ENCODE results near the gene FAM3D. TPM values are rescaled to one million over a fixed set of nuclear protein-coding genes. Genes with fewer than 3 reads are reported as not detected.

Gene FAM3D
- total and polyA plus RNA-seq, 4 donors: 0.09 TPM; not detected in 3

DNA sequence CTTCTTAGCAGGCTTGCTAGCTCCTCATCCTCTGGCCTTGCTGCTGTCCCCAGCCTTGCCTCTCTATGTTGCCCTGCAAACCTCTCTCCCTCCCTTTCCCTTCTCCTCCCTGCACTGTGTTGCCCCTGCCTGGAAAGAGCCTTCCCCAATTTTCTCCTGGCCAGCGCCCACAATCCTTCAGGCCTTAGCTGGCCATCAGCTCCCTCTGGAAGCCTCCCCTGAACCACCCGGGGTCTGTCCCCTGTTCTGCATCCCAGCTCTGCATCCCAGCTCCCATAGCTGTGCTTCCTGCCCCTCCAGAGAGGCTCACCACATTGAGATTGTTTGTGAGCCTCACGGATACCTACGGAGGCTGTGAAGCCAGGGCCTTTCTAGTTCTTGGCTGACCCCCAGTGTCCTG, 23.7 kb downstream of the FAM3D start:
- 90% methylated on average over 4 of the region's 4 CpGs for WGBS
- DNase-seq (ENCODE audit: low spot score): no peak
- H3K9ac ChIP-seq (ENCODE audit: low read depth in 1 of 2, low read length in 2 of 2): no peak overlapping the region
- no peaks in the 10 kb centered on the region for H3K27me3 ChIP-seq (ENCODE audit: control insufficient read depth in 4 of 4, insufficient read depth in 4 of 4, low read length in 3 of 4)
- TF ChIP-seq, protein P1, sequence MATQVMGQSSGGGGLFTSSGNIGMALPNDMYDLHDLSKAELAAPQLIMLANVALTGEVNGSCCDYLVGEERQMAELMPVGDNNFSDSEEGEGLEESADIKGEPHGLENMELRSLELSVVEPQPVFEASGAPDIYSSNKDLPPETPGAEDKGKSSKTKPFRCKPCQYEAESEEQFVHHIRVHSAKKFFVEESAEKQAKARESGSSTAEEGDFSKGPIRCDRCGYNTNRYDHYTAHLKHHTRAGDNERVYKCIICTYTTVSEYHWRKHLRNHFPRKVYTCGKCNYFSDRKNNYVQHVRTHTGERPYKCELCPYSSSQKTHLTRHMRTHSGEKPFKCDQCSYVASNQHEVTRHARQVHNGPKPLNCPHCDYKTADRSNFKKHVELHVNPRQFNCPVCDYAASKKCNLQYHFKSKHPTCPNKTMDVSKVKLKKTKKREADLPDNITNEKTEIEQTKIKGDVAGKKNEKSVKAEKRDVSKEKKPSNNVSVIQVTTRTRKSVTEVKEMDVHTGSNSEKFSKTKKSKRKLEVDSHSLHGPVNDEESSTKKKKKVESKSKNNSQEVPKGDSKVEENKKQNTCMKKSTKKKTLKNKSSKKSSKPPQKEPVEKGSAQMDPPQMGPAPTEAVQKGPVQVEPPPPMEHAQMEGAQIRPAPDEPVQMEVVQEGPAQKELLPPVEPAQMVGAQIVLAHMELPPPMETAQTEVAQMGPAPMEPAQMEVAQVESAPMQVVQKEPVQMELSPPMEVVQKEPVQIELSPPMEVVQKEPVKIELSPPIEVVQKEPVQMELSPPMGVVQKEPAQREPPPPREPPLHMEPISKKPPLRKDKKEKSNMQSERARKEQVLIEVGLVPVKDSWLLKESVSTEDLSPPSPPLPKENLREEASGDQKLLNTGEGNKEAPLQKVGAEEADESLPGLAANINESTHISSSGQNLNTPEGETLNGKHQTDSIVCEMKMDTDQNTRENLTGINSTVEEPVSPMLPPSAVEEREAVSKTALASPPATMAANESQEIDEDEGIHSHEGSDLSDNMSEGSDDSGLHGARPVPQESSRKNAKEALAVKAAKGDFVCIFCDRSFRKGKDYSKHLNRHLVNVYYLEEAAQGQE (IDR thresholded peaks at IDR 0.05): no peak
- TF ChIP-seq, protein P2, sequence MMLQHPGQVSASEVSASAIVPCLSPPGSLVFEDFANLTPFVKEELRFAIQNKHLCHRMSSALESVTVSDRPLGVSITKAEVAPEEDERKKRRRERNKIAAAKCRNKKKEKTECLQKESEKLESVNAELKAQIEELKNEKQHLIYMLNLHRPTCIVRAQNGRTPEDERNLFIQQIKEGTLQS (IDR thresholded peaks at IDR 0.05): no peak
- TF ChIP-seq FOXA1 (IDR thresholded peaks at IDR 0.05): no peak
- TF ChIP-seq, protein P3, sequence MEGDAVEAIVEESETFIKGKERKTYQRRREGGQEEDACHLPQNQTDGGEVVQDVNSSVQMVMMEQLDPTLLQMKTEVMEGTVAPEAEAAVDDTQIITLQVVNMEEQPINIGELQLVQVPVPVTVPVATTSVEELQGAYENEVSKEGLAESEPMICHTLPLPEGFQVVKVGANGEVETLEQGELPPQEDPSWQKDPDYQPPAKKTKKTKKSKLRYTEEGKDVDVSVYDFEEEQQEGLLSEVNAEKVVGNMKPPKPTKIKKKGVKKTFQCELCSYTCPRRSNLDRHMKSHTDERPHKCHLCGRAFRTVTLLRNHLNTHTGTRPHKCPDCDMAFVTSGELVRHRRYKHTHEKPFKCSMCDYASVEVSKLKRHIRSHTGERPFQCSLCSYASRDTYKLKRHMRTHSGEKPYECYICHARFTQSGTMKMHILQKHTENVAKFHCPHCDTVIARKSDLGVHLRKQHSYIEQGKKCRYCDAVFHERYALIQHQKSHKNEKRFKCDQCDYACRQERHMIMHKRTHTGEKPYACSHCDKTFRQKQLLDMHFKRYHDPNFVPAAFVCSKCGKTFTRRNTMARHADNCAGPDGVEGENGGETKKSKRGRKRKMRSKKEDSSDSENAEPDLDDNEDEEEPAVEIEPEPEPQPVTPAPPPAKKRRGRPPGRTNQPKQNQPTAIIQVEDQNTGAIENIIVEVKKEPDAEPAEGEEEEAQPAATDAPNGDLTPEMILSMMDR (IDR thresholded peaks at IDR 0.05; ENCODE audit: low read depth, low read length, missing input control): no peak
- no peak for TF ChIP-seq FOXA2 (IDR thresholded peaks at IDR 0.05)
- no peak for TF ChIP-seq JUND (IDR thresholded peaks at IDR 0.05)
- TF ChIP-seq HNF4A (conservative IDR thresholded peaks at IDR 0.05): no peak
- TF ChIP-seq SP1 (IDR thresholded peaks at IDR 0.05): no peak
- TF ChIP-seq HNF4G (IDR thresholded peaks at IDR 0.05): no peak
- no peak overlapping the region for H3K4me3 ChIP-seq (ENCODE audit: low read depth in 1 of 3, low read length in 3 of 3)
- peaks cover 0 to 2% (median 0%) of the 10 kb centered on the region in 4 donors for H3K4me1 ChIP-seq (ENCODE audit: control insufficient read depth in 4 of 4, insufficient read depth in 4 of 4, low read length in 3 of 4)
- H3K36me3 ChIP-seq (ENCODE audit: control insufficient read depth in 4 of 4, insufficient read depth in 3 of 4, low read depth in 1 of 4, low read length in 3 of 4): no peaks in the 10 kb centered on the region
- H3K9me3 ChIP-seq (ENCODE audit: control insufficient read depth in 4 of 4, low read length in 3 of 4): no peaks in the 10 kb centered on the region
- no peak overlapping the region for H3K27ac ChIP-seq (ENCODE audit: low read depth in 1 of 2, low read length in 2 of 2)

DNA sequence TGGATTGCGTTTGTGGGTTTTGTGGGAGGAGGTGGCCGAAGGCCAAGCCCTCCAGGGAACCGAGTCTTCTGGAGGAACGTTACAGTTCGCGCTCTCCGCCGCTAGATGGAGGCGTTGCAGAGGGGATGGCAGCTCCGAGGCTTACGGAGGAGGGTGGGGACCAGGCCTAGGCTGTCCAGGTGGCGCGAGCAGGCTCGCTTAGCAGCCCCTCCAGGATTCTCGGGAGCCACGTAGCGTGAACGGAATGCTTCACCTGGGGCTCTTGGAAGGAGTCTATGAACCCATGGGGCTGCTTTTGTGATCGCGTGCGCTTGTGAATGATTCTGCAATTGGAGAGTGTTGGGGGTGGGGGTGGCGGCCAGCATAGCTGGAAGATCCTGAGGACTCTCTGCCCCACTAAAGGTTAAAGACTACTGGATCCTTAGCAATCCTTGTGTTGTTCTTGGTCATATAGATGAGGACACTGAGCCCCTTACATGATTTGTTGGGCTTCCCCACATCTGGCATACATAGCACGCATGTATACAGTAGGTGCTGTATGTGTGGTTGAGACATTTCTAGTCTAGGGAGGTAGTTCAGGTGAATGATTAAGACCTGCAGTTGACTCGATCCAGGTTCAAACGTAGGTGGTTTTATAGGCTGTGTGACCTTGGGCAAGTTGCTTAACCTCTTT, 25.7 kb downstream of the FAM3D start:
- 18% methylated on average over 25 of the region's 25 CpGs for WGBS
- TF ChIP-seq RAD21 (IDR thresholded peaks at IDR 0.05) (peak; percentile 98), YY1 (IDR thresholded peaks at IDR 0.05) (no peak)
- TF ChIP-seq, protein P3 (IDR thresholded peaks at IDR 0.05; ENCODE audit: low read depth, low read length, missing input control): peak; percentile 88

More for the DNA sequence above, 25.7 kb downstream of the FAM3D start:
- Histone ChIP-seq H3K4me3 (ENCODE audit: low read depth in 1 of 3, low read length in 3 of 3) (no peak overlapping the region), H3K27me3 (ENCODE audit: control insufficient read depth in 4 of 4, insufficient read depth in 4 of 4, low read length in 3 of 4) (no peaks in the 10 kb centered on the region), H3K27ac (ENCODE audit: low read depth in 1 of 2, low read length in 2 of 2) (no peak overlapping the region), H3K9ac (ENCODE audit: low read depth in 1 of 2, low read length in 2 of 2) (no peak overlapping the region), H3K36me3 (ENCODE audit: control insufficient read depth in 4 of 4, insufficient read depth in 3 of 4, low read depth in 1 of 4, low read length in 3 of 4) (no peaks in the 10 kb centered on the region), H3K4me1 (ENCODE audit: control insufficient read depth in 4 of 4, insufficient read depth in 4 of 4, low read length in 3 of 4) (peaks cover 0 to 2% (median 0%) of the 10 kb centered on the region in 4 donors), H3K9me3 (ENCODE audit: control insufficient read depth in 4 of 4, low read length in 3 of 4) (no peaks in the 10 kb centered on the region)
- DNase-seq (ENCODE audit: low spot score): peak; percentile 68
